ENCODE data around the gene PRDX1.
"Not testable (repeated sequence)": the region's sequence is repeated elsewhere in the genome, so short reads cannot be mapped to it uniquely, and the experiment has no call there.

The PRDX1 gene

GRCh38 chr1:45503462-45504360, 18.0 kb downstream of the PRDX1 start:
- no peak for DNase-seq (ENCODE audit: low spot score)

- DNase-seq (ENCODE audit: low spot score), result no peak
Observed at GRCh38 chr1:45501505-45501859, 20.2 kb downstream of the PRDX1 start.

- DNase-seq (ENCODE audit: low spot score), result no peak
Observed at GRCh38 chr1:45499415-45499769, 22.3 kb downstream of the PRDX1 start.

GRCh38 chr1:45498279-45498678, 23.4 kb downstream of the PRDX1 start:
- DNase-seq (ENCODE audit: low spot score), result no peak

- DNase-seq (ENCODE audit: low spot score), result peak; percentile 67
Observed at GRCh38 chr1:45493116-45493697, 28.5 kb downstream of the PRDX1 start.

GRCh38 chr1:45492691-45493090, 29.0 kb downstream of the PRDX1 start:
- DNase-seq (ENCODE audit: low spot score), result no peak

- no peak for DNase-seq (ENCODE audit: low spot score)
Observed at GRCh38 chr1:45491487-45492260, 30.0 kb downstream of the PRDX1 start.

- peak; percentile 97 for DNase-seq (ENCODE audit: low spot score)
Observed at GRCh38 chr1:45490626-45491486, 30.8 kb downstream of the PRDX1 start, which contains the start of gene TESK2. Gene TESK2 (minus strand): TSS chr1:45491163. CDS start chr1:45457785, 33,378 bp downstream.

GRCh38 chr1:45490121-45490625, 31.5 kb downstream of the PRDX1 start:
- peak; percentile 52 for DNase-seq (ENCODE audit: low spot score)

GRCh38 chr1:45489379-45489778, 32.3 kb downstream of the PRDX1 start:
- not testable (repeated sequence) for DNase-seq (ENCODE audit: low spot score)

GRCh38 chr1:45488666-45489377, 32.9 kb downstream of the PRDX1 start:
- DNase-seq (ENCODE audit: low spot score), result no peak

- no peak for DNase-seq (ENCODE audit: low spot score)
Observed at GRCh38 chr1:45485949-45486348, 35.7 kb downstream of the PRDX1 start.

GRCh38 chr1:45479039-45479748, 42.5 kb downstream of the PRDX1 start:
- no peak for DNase-seq (ENCODE audit: low spot score)

- no peak for DNase-seq (ENCODE audit: low spot score)
Observed at GRCh38 chr1:45478121-45478814, 43.4 kb downstream of the PRDX1 start.

- no peak for DNase-seq (ENCODE audit: low spot score)
Observed at GRCh38 chr1:45477646-45478045, 44.0 kb downstream of the PRDX1 start.

GRCh38 chr1:45474194-45474593, 47.5 kb downstream of the PRDX1 start:
- DNase-seq (ENCODE audit: low spot score), result not testable (repeated sequence)

GRCh38 chr1:45473302-45473701, 48.4 kb downstream of the PRDX1 start:
- no peak for DNase-seq (ENCODE audit: low spot score)

GRCh38 chr1:45470306-45470798, 51.3 kb downstream of the PRDX1 start:
- DNase-seq (ENCODE audit: low spot score), result no peak

- not testable (repeated sequence) for DNase-seq (ENCODE audit: low spot score)
Observed at GRCh38 chr1:45467353-45467752, 54.3 kb downstream of the PRDX1 start.
